Measurements from ENCODE around the gene ZBTB7C.

ZBTB7C gene

DNA sequence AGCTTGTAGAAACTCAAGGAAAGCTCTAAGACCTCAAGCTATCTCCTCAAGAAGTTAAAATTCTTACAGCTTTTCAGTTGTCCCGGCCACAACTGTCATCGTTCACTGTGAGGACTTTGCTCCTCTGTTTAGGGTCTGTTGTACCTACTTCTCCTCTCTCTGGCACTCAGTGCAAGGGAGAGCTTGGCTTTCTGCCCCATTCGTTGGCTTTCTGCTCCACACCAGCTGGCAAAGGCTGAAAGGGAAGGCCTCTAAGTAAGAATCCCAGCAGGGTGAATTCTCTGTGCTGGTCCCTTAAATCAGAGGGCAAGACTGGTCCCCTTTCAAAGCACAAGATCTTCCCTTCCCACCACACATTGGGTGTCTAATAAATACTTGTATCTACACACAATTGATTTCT is 17.3 kb downstream of the ZBTB7C start:
- no peak overlapping the region for H3K4me3 ChIP-seq (replicated peaks; ENCODE audit: low read depth, low read length)
- DNase-seq (ENCODE audit: low read depth): no peak
- TF ChIP-seq CTCF (IDR thresholded peaks at IDR 0.05; ENCODE audit: low read length, missing control alignments): no peak

DNA sequence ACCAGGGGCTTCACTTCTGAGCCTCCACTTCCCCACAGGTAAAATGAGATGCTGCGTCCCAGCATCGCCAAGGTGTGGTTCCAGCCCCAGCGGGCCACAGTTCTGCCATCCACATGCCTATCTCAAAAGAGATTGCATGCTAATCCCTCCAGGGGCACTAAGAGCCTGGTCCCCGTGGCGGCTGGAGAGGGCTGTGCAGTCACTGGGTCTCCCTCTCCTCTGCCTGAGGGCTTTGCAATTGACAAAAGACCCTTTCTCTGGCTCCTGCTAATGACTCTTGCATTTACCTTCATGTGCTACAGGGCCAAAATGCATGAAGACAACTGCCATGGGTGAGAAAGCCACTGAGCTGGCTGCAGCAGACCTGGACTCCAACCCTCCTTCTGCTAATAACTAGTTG is 18.5 kb downstream of the ZBTB7C start:
- H3K4me3 ChIP-seq (replicated peaks; ENCODE audit: low read depth, low read length): no peak overlapping the region
- TF ChIP-seq CTCF (IDR thresholded peaks at IDR 0.05; ENCODE audit: low read length, missing control alignments): no peak
- no peak for DNase-seq (ENCODE audit: low read depth)

DNA sequence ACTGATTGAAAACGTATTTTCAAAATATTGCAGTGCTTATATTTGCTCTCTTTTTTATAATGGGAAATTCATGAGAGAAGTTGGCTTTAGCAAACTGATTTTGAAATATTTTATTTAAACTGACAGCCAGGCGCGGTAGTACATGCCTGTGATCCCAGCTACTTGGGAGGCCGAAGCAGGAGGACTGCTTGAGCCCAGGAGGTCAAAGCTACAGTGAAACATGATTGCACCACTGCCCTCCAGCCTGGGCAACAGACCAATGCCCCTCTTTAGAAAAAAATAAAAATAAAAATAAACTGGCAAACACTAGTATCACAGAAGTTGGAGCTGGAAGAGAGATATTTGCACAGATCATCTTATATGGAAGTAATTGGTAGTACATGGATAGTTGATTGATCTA is 20.7 kb downstream of the ZBTB7C start:
- no peak overlapping the region for H3K4me3 ChIP-seq (replicated peaks; ENCODE audit: low read depth, low read length)
- DNase-seq (ENCODE audit: low read depth): no peak
- no peak for TF ChIP-seq CTCF (IDR thresholded peaks at IDR 0.05; ENCODE audit: low read length, missing control alignments)

DNA sequence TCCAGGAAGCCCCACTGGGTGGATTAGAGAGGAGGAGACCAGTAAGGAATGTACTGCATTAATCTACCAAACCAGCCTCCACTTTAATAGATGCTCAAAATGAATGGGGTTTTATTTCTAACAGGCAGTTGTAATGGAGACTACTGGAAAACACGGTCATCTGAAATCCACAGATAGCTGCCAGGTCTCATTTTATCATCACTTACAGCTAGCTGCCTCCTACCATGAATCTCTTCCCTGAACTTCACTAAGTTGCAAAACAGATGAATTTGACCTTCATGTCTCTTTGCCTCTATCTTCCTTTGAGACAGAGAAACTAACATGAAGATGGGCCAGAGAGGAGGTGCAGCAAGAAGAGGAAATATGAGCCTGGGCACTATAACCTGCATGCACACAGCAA is 21.9 kb downstream of the ZBTB7C start:
- no peak overlapping the region for H3K4me3 ChIP-seq (replicated peaks; ENCODE audit: low read depth, low read length)
- no peak for DNase-seq (ENCODE audit: low read depth)
- no peak for TF ChIP-seq CTCF (IDR thresholded peaks at IDR 0.05; ENCODE audit: low read length, missing control alignments)

DNA sequence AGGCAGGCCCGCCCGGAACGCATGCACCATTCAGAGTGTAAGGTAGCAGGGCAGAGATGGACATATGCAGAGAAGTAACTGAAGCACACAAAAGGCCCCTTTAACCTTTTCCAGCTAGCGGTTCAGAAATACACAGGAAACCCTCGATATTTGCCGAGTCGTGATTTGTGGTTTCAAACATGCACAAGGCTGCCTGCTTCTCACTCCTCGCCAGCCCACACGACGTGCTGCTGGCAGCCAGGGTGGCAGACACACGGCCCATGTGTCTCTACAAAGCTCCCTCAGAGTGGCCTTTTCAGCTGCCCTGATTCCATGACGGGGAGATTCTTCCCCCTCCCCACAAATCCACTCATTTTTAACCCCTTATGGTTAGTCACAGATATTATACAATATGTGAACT is 23.6 kb downstream of the ZBTB7C start:
- DNase-seq (ENCODE audit: low read depth): no peak
- TF ChIP-seq CTCF (IDR thresholded peaks at IDR 0.05; ENCODE audit: low read length, missing control alignments): no peak
- H3K4me3 ChIP-seq (replicated peaks; ENCODE audit: low read depth, low read length): no peak overlapping the region

DNA sequence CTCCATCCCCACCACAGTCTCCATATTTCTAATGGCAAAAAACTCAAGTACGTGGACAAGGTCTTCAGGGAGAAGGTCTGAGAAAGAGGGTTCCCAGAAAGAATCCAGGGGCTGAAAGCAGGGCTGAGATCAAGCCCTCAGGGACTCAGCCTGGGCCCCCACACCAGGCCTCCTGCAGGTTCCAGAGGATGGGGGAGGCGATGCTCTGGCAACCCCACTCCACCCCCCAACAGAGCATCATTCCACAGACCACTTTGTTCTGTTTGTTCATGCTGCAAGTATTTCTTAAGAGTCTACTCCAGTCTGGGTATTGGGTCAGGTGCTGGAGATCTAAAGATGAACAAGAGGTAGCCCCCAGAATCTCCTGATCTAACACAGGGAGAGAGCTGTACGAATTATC is 32.2 kb downstream of the ZBTB7C start:
- H3K4me3 ChIP-seq (replicated peaks; ENCODE audit: low read depth, low read length): no peak overlapping the region
- DNase-seq (ENCODE audit: low read depth): no peak
- TF ChIP-seq CTCF (IDR thresholded peaks at IDR 0.05; ENCODE audit: low read length, missing control alignments): no peak

- no peak for TF ChIP-seq CTCF (IDR thresholded peaks at IDR 0.05; ENCODE audit: low read length, missing control alignments)
- H3K4me3 ChIP-seq (replicated peaks; ENCODE audit: low read depth, low read length): no peak overlapping the region
- no peak for DNase-seq (ENCODE audit: low read depth)
Observed at GRCh38 chr18:48376406-48376805, 32.8 kb downstream of the ZBTB7C start.

All from fibroblast of pulmonary artery (primary cell).